NCI-H2227 treated with DMSO at 0.1 percent for 48 hours (cell line): Measurements from ENCODE around the gene TOR2A.

Experiments
- DNase-seq: peaks from one replicate; lab custom pipeline; 2025; lab: John Stamatoyannopoulos, UW

TOR2A gene

GRCh38 chr9:127742435-127743088 is 7.5 kb upstream of the TOR2A start:
- no peak for DNase-seq

- DNase-seq: no peak
Measured at GRCh38 chr9:127741831-127742434, 6.8 kb upstream of the TOR2A start.

GRCh38 chr9:127739614-127740330 is 4.7 kb upstream of the TOR2A start:
- DNase-seq: no peak

GRCh38 chr9:127738666-127739065 is 3.6 kb upstream of the TOR2A start:
- DNase-seq: no peak

- no peak for DNase-seq
Measured at GRCh38 chr9:127735530-127736185, 564 bp upstream of the TOR2A start.

- DNase-seq: no peak
Measured at GRCh38 chr9:127734247-127734746, 797 bp downstream of the TOR2A start.

GRCh38 chr9:127733614-127734013 is 1.5 kb downstream of the TOR2A start:
- no peak for DNase-seq

- no peak for DNase-seq
Measured at GRCh38 chr9:127732444-127732843, 2.6 kb downstream of the TOR2A start.

GRCh38 chr9:127731938-127732337 is 3.2 kb downstream of the TOR2A start:
- DNase-seq: no peak

- DNase-seq: no peak
Measured at GRCh38 chr9:127730799-127731410, 4.2 kb downstream of the TOR2A start.

GRCh38 chr9:127730262-127730661 is 4.8 kb downstream of the TOR2A start:
- DNase-seq: no peak

- DNase-seq: no peak
Measured at GRCh38 chr9:127729522-127730256, 5.4 kb downstream of the TOR2A start.

GRCh38 chr9:127728808-127729207 is 6.3 kb downstream of the TOR2A start:
- DNase-seq: no peak

- no peak for DNase-seq
Measured at GRCh38 chr9:127726871-127727270, 8.2 kb downstream of the TOR2A start.

GRCh38 chr9:127724012-127724411 is 11.1 kb downstream of the TOR2A start:
- DNase-seq: no peak

- no peak for DNase-seq
Measured at GRCh38 chr9:127723444-127723843, 11.7 kb downstream of the TOR2A start.

GRCh38 chr9:127723013-127723412 is 12.1 kb downstream of the TOR2A start:
- DNase-seq: no peak

- DNase-seq: peak; percentile 42
Measured at GRCh38 chr9:127722055-127722745, 12.9 kb downstream of the TOR2A start.

- DNase-seq: peak; percentile 34
Measured at GRCh38 chr9:127721391-127721821, 13.7 kb downstream of the TOR2A start.

GRCh38 chr9:127720865-127721227 is 14.2 kb downstream of the TOR2A start:
- no peak for DNase-seq
